H9 (cell line): ENCODE measurements around the gene EOLA2. TPM values are rescaled to one million over a fixed set of nuclear protein-coding genes. Genes with fewer than 3 reads are reported as not detected.
"Not testable (repeated sequence)": the region's sequence is repeated elsewhere in the genome, so short reads cannot be mapped to it uniquely, and the experiment has no call there.

Source experiments
- DNase-seq: peaks from one replicate; pipeline ENCODE4 v3.0.0-alpha.2; 2017
- H2AFZ ChIP-seq: one replicate; pipeline ENCODE4 v1.6.1; 2013; ENCODE audit warnings: mild to moderate bottlenecking, low read length, control low read depth, moderate library complexity
- H2AK5ac ChIP-seq: 2 replicates; pipeline ENCODE4 v1.6.1; 2013; ENCODE audit warnings: low read length, control low read depth, mixed read lengths; ENCODE audit not compliant: insufficient read length
- H2BK120ac ChIP-seq: one replicate; pipeline ENCODE4 v1.6.1; 2013; ENCODE audit warnings: low read depth, mild to moderate bottlenecking, low read length, control low read depth, inconsistent platforms; ENCODE audit not compliant: poor library complexity, severe bottlenecking
- H2BK12ac ChIP-seq: 2 replicates; pipeline ENCODE4 v1.6.1; 2013; ENCODE audit warnings: low read length, control low read depth, mixed read lengths, low read depth; ENCODE audit not compliant: insufficient read length
- H2BK15ac ChIP-seq: 2 replicates; pipeline ENCODE4 v1.6.1; 2013; ENCODE audit warnings: low read depth, low read length, control low read depth
- H2BK20ac ChIP-seq: one replicate; pipeline ENCODE4 v1.6.1; 2013; ENCODE audit warnings: low read depth, mild to moderate bottlenecking, low read length, control low read depth, inconsistent platforms; ENCODE audit not compliant: poor library complexity, severe bottlenecking
- H2BK5ac ChIP-seq: 2 replicates; pipeline ENCODE4 v1.6.1; 2013; ENCODE audit warnings: low read length, control low read depth, mixed read lengths; ENCODE audit not compliant: insufficient read length
- H3K14ac ChIP-seq: 2 replicates; pipeline ENCODE4 v1.6.1; 2013; ENCODE audit warnings: low read length, control low read depth; ENCODE audit not compliant: insufficient read depth
- H3K18ac ChIP-seq: 2 replicates; pipeline ENCODE4 v1.6.1; 2013; ENCODE audit warnings: low read depth, mild to moderate bottlenecking, mixed read lengths, low read length, control low read depth; ENCODE audit not compliant: insufficient read length
- H3K23ac ChIP-seq: 2 replicates; pipeline ENCODE4 v1.6.1; 2013; ENCODE audit warnings: low read length, control low read depth, mixed read lengths, low read depth; ENCODE audit not compliant: insufficient read length
- H3K23me2 ChIP-seq: 2 replicates; pipeline ENCODE4 v1.6.1; 2013; ENCODE audit warnings: low read depth, mild to moderate bottlenecking, mixed read lengths, low read length, control low read depth; ENCODE audit not compliant: insufficient read length, poor library complexity, severe bottlenecking
- H3K27ac ChIP-seq: 2 replicates; pipeline ENCODE4 v1.5.1; 2013; ENCODE audit warnings: low read length, control low read depth, mixed read lengths, low read depth; ENCODE audit not compliant: insufficient read length
- H3K27me3 ChIP-seq: 2 replicates; pipeline ENCODE4 v1.6.1; 2013; ENCODE audit warnings: low read length, control low read depth, inconsistent platforms; ENCODE audit not compliant: insufficient read depth
- H3K4ac ChIP-seq: 2 replicates; pipeline ENCODE4 v1.6.1; 2013; ENCODE audit warnings: low read depth, mild to moderate bottlenecking, control low read depth, inconsistent platforms, low read length, moderate library complexity
- H3K4me1 ChIP-seq: 2 replicates; pipeline ENCODE4 v1.6.1; 2013; ENCODE audit warnings: low read length, control low read depth, inconsistent platforms; ENCODE audit not compliant: insufficient read depth
- H3K4me2 ChIP-seq: 2 replicates; pipeline ENCODE4 v1.6.1; 2013; ENCODE audit warnings: low read length, control low read depth, mixed read lengths; ENCODE audit not compliant: insufficient read length, insufficient read depth
- H3K56ac ChIP-seq: 2 replicates; pipeline ENCODE4 v1.6.1; 2013; ENCODE audit warnings: low read depth, mild to moderate bottlenecking, mixed read lengths, low read length, control low read depth; ENCODE audit not compliant: insufficient read length
- H3K79me1 ChIP-seq: 2 replicates; pipeline ENCODE4 v1.6.1; 2013; ENCODE audit warnings: low read depth, mild to moderate bottlenecking, moderate library complexity, low read length, control low read depth, inconsistent platforms; ENCODE audit not compliant: insufficient read depth, poor library complexity, severe bottlenecking
- H3K79me2 ChIP-seq: 2 replicates; pipeline ENCODE4 v1.6.1; 2013; ENCODE audit warnings: low read length, control low read depth, inconsistent platforms; ENCODE audit not compliant: insufficient read depth
- H3K9ac ChIP-seq: 2 replicates; pipeline ENCODE4 v1.6.1; 2013; ENCODE audit warnings: low read length, control low read depth, mixed read lengths; ENCODE audit not compliant: insufficient read length; ENCODE audit errors: extremely low read depth
- H3K9me3 ChIP-seq: one replicate; pipeline ENCODE4 v1.6.1; 2013; ENCODE audit warnings: low read depth, low read length, inconsistent platforms; ENCODE audit not compliant: control insufficient read depth
- H3T11ph ChIP-seq: one replicate; pipeline ENCODE4 v1.6.1; 2013; ENCODE audit warnings: mild to moderate bottlenecking, low read length, control low read depth, inconsistent platforms
- H4K20me1 ChIP-seq: one replicate; pipeline ENCODE4 v1.6.1; 2013; ENCODE audit not compliant: control insufficient read depth, insufficient read length, insufficient read depth
- H4K5ac ChIP-seq: 2 replicates; pipeline ENCODE4 v1.6.1; 2013; ENCODE audit warnings: low read depth, mild to moderate bottlenecking, mixed read lengths, low read length, control low read depth; ENCODE audit not compliant: insufficient read length
- H4K8ac ChIP-seq: replicated peaks from 2 replicates; pipeline ENCODE4 v1.6.1; 2013; ENCODE audit warnings: low read length, control low read depth, mixed read lengths, low read depth; ENCODE audit not compliant: insufficient read length
- H4K91ac ChIP-seq: 2 replicates; pipeline ENCODE4 v1.6.1; 2013; ENCODE audit warnings: low read depth, mild to moderate bottlenecking, moderate library complexity, mixed read lengths, low read length, control low read depth; ENCODE audit not compliant: insufficient read length
- H3K27ac Mint-ChIP-seq, 3 experiments: 2 replicates in 2 of 3; 3 replicates in 1 of 3; pipeline ENCODE4 v1.8.0; 2020 to 2021; ENCODE audit warnings: mixed read lengths in 3 of 3, mild to moderate bottlenecking in 1 of 3, moderate library complexity in 1 of 3
- H3K27me3 Mint-ChIP-seq: 2 replicates; pipeline ENCODE4 v1.8.0; 2021; ENCODE audit warnings: low read depth, mild to moderate bottlenecking, moderate library complexity, mixed read lengths
- H3K36me3 Mint-ChIP-seq, 3 experiments: 2 replicates in 2 of 3; 3 replicates in 1 of 3; pipeline ENCODE4 v1.8.0; 2020 to 2021; ENCODE audit warnings: low read depth in 3 of 3, mixed read lengths in 3 of 3; ENCODE audit not compliant: insufficient read depth in 1 of 3
- H3K4me1 Mint-ChIP-seq, 2 experiments: 2 replicates each; pipeline ENCODE4 v1.8.0; 2020; ENCODE audit warnings: mixed read lengths in 2 of 2
- H3K4me3 Mint-ChIP-seq, 2 experiments: 2 replicates in 1 of 2; 3 replicates in 1 of 2; pipeline ENCODE4 v1.8.0; 2020 to 2021; ENCODE audit warnings: mild to moderate bottlenecking in 2 of 2, mixed read lengths in 2 of 2, moderate library complexity in 1 of 2
- H3K9me3 Mint-ChIP-seq, 2 experiments: 2 replicates in 1 of 2; 3 replicates in 1 of 2; pipeline ENCODE4 v1.8.0; 2020; ENCODE audit warnings: mild to moderate bottlenecking in 2 of 2, mixed read lengths in 2 of 2, moderate library complexity in 1 of 2
- CTCF ChIP-seq: fragments of 200-600 bp; sonication (generic); conservative IDR thresholded peaks from 3 replicates; pipeline ENCODE4 v1.8.0; 2021; ENCODE audit warnings: antibody characterized with exemption, mild to moderate bottlenecking
- whole genome bisulfite sequencing: extraction: QIAGEN DNeasy Blood & Tissue Kit; methylation state at CpG from one replicate; pipeline ENCODE4 v1.1.7; 2013; ENCODE audit warnings: missing lambda C conversion rate, low lambda C conversion rate, mixed read lengths; ENCODE audit not compliant: insufficient read length; ENCODE audit errors: extremely low coverage; 5-methylcytosine and 5-hydroxymethylcytosine counted together
- total RNA-seq: library from RNA; stranded (reverse); gene quantifications from 2 replicates; pipeline ENCODE4 v1.2.1, GENCODE V29; 2021

EOLA2 gene
- total RNA-seq, 1 experiment from 2014 or later: 38.9 TPM

GRCh38 chrX:149898554-149898953, 39.7 kb downstream of the EOLA2 start:
- Histone ChIP-seq H3K27me3 (no peaks in the 10 kb centered on the region), H2BK20ac (no peak overlapping the region), H3K9ac (no peak overlapping the region), H3K18ac (no peak overlapping the region), H2BK5ac (no peak overlapping the region), H2AFZ (no peak overlapping the region), H3K23ac (no peak overlapping the region), H3K4me1 (no peaks in the 10 kb centered on the region), H3K9me3 (peaks cover 19% of the 10 kb centered on the region), H4K5ac (no peak overlapping the region), H3K56ac (no peak overlapping the region), H3K27ac (no peak overlapping the region), H4K91ac (no peak overlapping the region), H3K79me2 (no peaks in the 10 kb centered on the region), H4K8ac (no peak overlapping the region), H3K79me1 (no peaks in the 10 kb centered on the region), H3K14ac (no peak overlapping the region), H2BK12ac (no peak overlapping the region), H2BK15ac (no peak overlapping the region), H3K4ac (no peak overlapping the region), H2AK5ac (no peak overlapping the region), H3T11ph (no peak overlapping the region), H4K20me1 (no peaks in the 10 kb centered on the region), H3K4me2 (no peak overlapping the region), H3K23me2 (no peaks in the 10 kb centered on the region), H2BK120ac (no peak overlapping the region)
- DNase-seq: no peak
- H3K27me3 Mint-ChIP-seq: no peaks in the 10 kb centered on the region
- peaks cover 52 to 62% of the 10 kb centered on the region in 2 experiments for H3K9me3 Mint-ChIP-seq
- TF ChIP-seq CTCF: no peak
- H3K36me3 Mint-ChIP-seq: peaks cover 4 to 8% (median 7%) of the 10 kb centered on the region in 3 experiments; a peak in 5 of 7 replicates
- no peak overlapping the region for H3K27ac Mint-ChIP-seq
- WGBS: no CpG with 5 or more reads among the region's 1 CpG
- peaks cover 2 to 15% of the 10 kb centered on the region in 2 experiments; a peak in 3 of 4 replicates for H3K4me1 Mint-ChIP-seq
- no peak overlapping the region for H3K4me3 Mint-ChIP-seq

GRCh38 chrX:149890828-149891227, 47.5 kb downstream of the EOLA2 start:
- H4K20me1 ChIP-seq, H3K79me1 ChIP-seq, H3K4me3 Mint-ChIP-seq, H2BK20ac ChIP-seq, H3K18ac ChIP-seq, DNase-seq, H4K5ac ChIP-seq, H3K79me2 ChIP-seq, H3K4me1 ChIP-seq, H3K27ac ChIP-seq, H3K27ac Mint-ChIP-seq, H2BK5ac ChIP-seq, H2BK12ac ChIP-seq, H4K91ac ChIP-seq, H3K4ac ChIP-seq, H3K4me1 Mint-ChIP-seq, H3K14ac ChIP-seq, H2BK15ac ChIP-seq, H2AK5ac ChIP-seq, H2BK120ac ChIP-seq, H3K36me3 Mint-ChIP-seq, H3K23me2 ChIP-seq, H2AFZ ChIP-seq, H3K23ac ChIP-seq, H3K27me3 ChIP-seq, H3K27me3 Mint-ChIP-seq, H3T11ph ChIP-seq, H3K4me2 ChIP-seq, H4K8ac ChIP-seq, H3K9ac ChIP-seq, H3K56ac ChIP-seq: not testable (repeated sequence)
- WGBS: no CpG with 5 or more reads among the region's 2 CpGs
- peaks cover 62 to 63% of the 10 kb centered on the region in 2 experiments for H3K9me3 Mint-ChIP-seq
- peaks cover 16% of the 10 kb centered on the region for H3K9me3 ChIP-seq
